ENCODE results near the gene TRRAP.
"Not testable (repeated sequence)": the region's sequence is repeated elsewhere in the genome, so short reads cannot be mapped to it uniquely, and the experiment has no call there.

The TRRAP gene

GRCh38 chr7:99046262-99046661 is 167.9 kb downstream of the TRRAP start:
- not testable (repeated sequence) for H3K4me2 ChIP-seq (ENCODE audit: insufficient read depth, low read length, poor library complexity, severe bottlenecking); H3K9ac ChIP-seq (ENCODE audit: low read depth, low read length, poor library complexity); H2BK12ac ChIP-seq (ENCODE audit: low read length); H4K91ac ChIP-seq (ENCODE audit: low read depth, low read length, poor library complexity); H3K27me3 ChIP-seq (ENCODE audit: control insufficient read depth in 3 of 3, insufficient read depth in 3 of 3, low read depth in 1 of 3, low read length in 3 of 3); H3K23ac ChIP-seq (ENCODE audit: low read depth, low read length, poor library complexity); H4K8ac ChIP-seq (ENCODE audit: low read depth, low read length); H2AK5ac ChIP-seq (ENCODE audit: low read depth, low read length); H3K18ac ChIP-seq (ENCODE audit: low read length); H3K4me1 ChIP-seq (ENCODE audit: control insufficient read depth in 2 of 2, insufficient read depth in 1 of 2, low read depth in 1 of 2, low read length in 2 of 2); H2BK5ac ChIP-seq (ENCODE audit: low read length); DNase-seq (ENCODE audit: low spot score); H2AFZ ChIP-seq (ENCODE audit: low read length); H3K79me1 ChIP-seq (ENCODE audit: low read depth, low read length); H3K4me3 ChIP-seq (ENCODE audit: low read length in 2 of 2); H2BK15ac ChIP-seq (ENCODE audit: low read length); H2BK120ac ChIP-seq (ENCODE audit: low read depth, low read length); H3K14ac ChIP-seq (ENCODE audit: low read length); H3K27ac ChIP-seq (replicated peaks; ENCODE audit: low read length); H3K4ac ChIP-seq (ENCODE audit: low read length); H3K9me3 ChIP-seq (replicated peaks in 1 of 2; ENCODE audit: control insufficient read depth in 2 of 2, insufficient read depth in 1 of 2, low read depth in 1 of 2, low read length in 2 of 2)
- H3K36me3 ChIP-seq (replicated peaks in 1 of 2; ENCODE audit: control insufficient read depth in 2 of 2, insufficient read depth in 2 of 2, low read length in 2 of 2) = peaks cover 42 to 96% of the 10 kb centered on the region in 2 donors
- no CpG with 5 or more reads among the region's 14 CpGs for WGBS, 2 donors (ENCODE audit: extremely low coverage in 2 of 2, insufficient read length in 2 of 2, insufficient replicate concordance in 1 of 2)

- H3K4me2 ChIP-seq (ENCODE audit: insufficient read depth, low read length, poor library complexity, severe bottlenecking) = no peak overlapping the region
- H3K9ac ChIP-seq (ENCODE audit: low read depth, low read length, poor library complexity) = no peak overlapping the region
- H3K27ac ChIP-seq (replicated peaks; ENCODE audit: low read length) = no peak overlapping the region
- no peak overlapping the region for H2BK12ac ChIP-seq (ENCODE audit: low read length)
- DNase-seq (ENCODE audit: low spot score) = no peak
- H3K27me3 ChIP-seq (ENCODE audit: control insufficient read depth in 3 of 3, insufficient read depth in 3 of 3, low read depth in 1 of 3, low read length in 3 of 3) = no peaks in the 10 kb centered on the region
- no peak overlapping the region for H2AK5ac ChIP-seq (ENCODE audit: low read depth, low read length)
- H3K36me3 ChIP-seq (replicated peaks in 1 of 2; ENCODE audit: control insufficient read depth in 2 of 2, insufficient read depth in 2 of 2, low read length in 2 of 2) = peaks cover 40 to 96% of the 10 kb centered on the region in 2 donors
- WGBS, 2 donors (ENCODE audit: extremely low coverage in 2 of 2, insufficient read length in 2 of 2, insufficient replicate concordance in 1 of 2) = no CpG with 5 or more reads among the region's 8 CpGs
- H2AFZ ChIP-seq (ENCODE audit: low read length) = no peak overlapping the region
- no peak overlapping the region for H4K8ac ChIP-seq (ENCODE audit: low read depth, low read length)
- H3K9me3 ChIP-seq (replicated peaks in 1 of 2; ENCODE audit: control insufficient read depth in 2 of 2, insufficient read depth in 1 of 2, low read depth in 1 of 2, low read length in 2 of 2) = no peaks in the 10 kb centered on the region
- peaks cover 1% of the 10 kb centered on the region for H3K79me1 ChIP-seq (ENCODE audit: low read depth, low read length)
- H3K14ac ChIP-seq (ENCODE audit: low read length) = no peak overlapping the region
- H2BK120ac ChIP-seq (ENCODE audit: low read depth, low read length) = no peak overlapping the region
- no peak overlapping the region for H2BK5ac ChIP-seq (ENCODE audit: low read length)
- no peak overlapping the region for H2BK15ac ChIP-seq (ENCODE audit: low read length)
- H4K91ac ChIP-seq (ENCODE audit: low read depth, low read length, poor library complexity) = no peak overlapping the region
- no peak overlapping the region for H3K23ac ChIP-seq (ENCODE audit: low read depth, low read length, poor library complexity)
- no peak overlapping the region for H3K18ac ChIP-seq (ENCODE audit: low read length)
- H3K4me3 ChIP-seq (ENCODE audit: low read length in 2 of 2) = no peak overlapping the region
- H3K4ac ChIP-seq (ENCODE audit: low read length) = no peak overlapping the region
- H3K4me1 ChIP-seq (ENCODE audit: control insufficient read depth in 2 of 2, insufficient read depth in 1 of 2, low read depth in 1 of 2, low read length in 2 of 2) = no peaks in the 10 kb centered on the region
Measured at GRCh38 chr7:99046722-99047121, 168.4 kb downstream of the TRRAP start.

- Histone ChIP-seq H3K9me3 (replicated peaks in 1 of 2; ENCODE audit: control insufficient read depth in 2 of 2, insufficient read depth in 1 of 2, low read depth in 1 of 2, low read length in 2 of 2) (no peaks in the 10 kb centered on the region), H3K23ac (ENCODE audit: low read depth, low read length, poor library complexity) (no peak overlapping the region), H3K4me2 (ENCODE audit: insufficient read depth, low read length, poor library complexity, severe bottlenecking) (no peak overlapping the region), H2BK12ac (ENCODE audit: low read length) (no peak overlapping the region), H2BK120ac (ENCODE audit: low read depth, low read length) (no peak overlapping the region), H3K4me3 (ENCODE audit: low read length in 2 of 2) (no peak overlapping the region), H3K36me3 (replicated peaks in 1 of 2; ENCODE audit: control insufficient read depth in 2 of 2, insufficient read depth in 2 of 2, low read length in 2 of 2) (peaks cover 47 to 96% of the 10 kb centered on the region in 2 donors), H3K27me3 (ENCODE audit: control insufficient read depth in 3 of 3, insufficient read depth in 3 of 3, low read depth in 1 of 3, low read length in 3 of 3) (no peaks in the 10 kb centered on the region), H3K4ac (ENCODE audit: low read length) (no peak overlapping the region), H2BK5ac (ENCODE audit: low read length) (no peak overlapping the region), H2AK5ac (ENCODE audit: low read depth, low read length) (no peak overlapping the region), H3K9ac (ENCODE audit: low read depth, low read length, poor library complexity) (peak overlapping the region; percentile 21), H3K14ac (ENCODE audit: low read length) (no peak overlapping the region), H3K18ac (ENCODE audit: low read length) (no peak overlapping the region), H3K79me1 (ENCODE audit: low read depth, low read length) (peaks cover 1% of the 10 kb centered on the region), H4K8ac (ENCODE audit: low read depth, low read length) (no peak overlapping the region), H3K27ac (replicated peaks; ENCODE audit: low read length) (no peak overlapping the region), H2BK15ac (ENCODE audit: low read length) (no peak overlapping the region), H2AFZ (ENCODE audit: low read length) (no peak overlapping the region), H3K4me1 (ENCODE audit: control insufficient read depth in 2 of 2, insufficient read depth in 1 of 2, low read depth in 1 of 2, low read length in 2 of 2) (no peaks in the 10 kb centered on the region), H4K91ac (ENCODE audit: low read depth, low read length, poor library complexity) (no peak overlapping the region)
- no CpG with 5 or more reads among the region's 15 CpGs for WGBS, 2 donors (ENCODE audit: extremely low coverage in 2 of 2, insufficient read length in 2 of 2, insufficient replicate concordance in 1 of 2)
- DNase-seq (ENCODE audit: low spot score) = no peak
Measured at GRCh38 chr7:99047526-99048077, 169.3 kb downstream of the TRRAP start.

GRCh38 chr7:99050971-99051370 is 172.6 kb downstream of the TRRAP start:
- H3K23ac ChIP-seq (ENCODE audit: low read depth, low read length, poor library complexity) = no peak overlapping the region
- no peak overlapping the region for H3K9ac ChIP-seq (ENCODE audit: low read depth, low read length, poor library complexity)
- no peak overlapping the region for H2BK120ac ChIP-seq (ENCODE audit: low read depth, low read length)
- H3K9me3 ChIP-seq (replicated peaks in 1 of 2; ENCODE audit: control insufficient read depth in 2 of 2, insufficient read depth in 1 of 2, low read depth in 1 of 2, low read length in 2 of 2) = no peaks in the 10 kb centered on the region
- no peak overlapping the region for H3K4me3 ChIP-seq (ENCODE audit: low read length in 2 of 2)
- H2BK15ac ChIP-seq (ENCODE audit: low read length) = no peak overlapping the region
- H3K27ac ChIP-seq (replicated peaks; ENCODE audit: low read length) = no peak overlapping the region
- H3K36me3 ChIP-seq (replicated peaks in 1 of 2; ENCODE audit: control insufficient read depth in 2 of 2, insufficient read depth in 2 of 2, low read length in 2 of 2) = peaks cover 45 to 92% of the 10 kb centered on the region in 2 donors
- H3K27me3 ChIP-seq (ENCODE audit: control insufficient read depth in 3 of 3, insufficient read depth in 3 of 3, low read depth in 1 of 3, low read length in 3 of 3) = no peaks in the 10 kb centered on the region
- no peak overlapping the region for H3K4ac ChIP-seq (ENCODE audit: low read length)
- no peak overlapping the region for H2BK5ac ChIP-seq (ENCODE audit: low read length)
- H2AFZ ChIP-seq (ENCODE audit: low read length) = no peak overlapping the region
- no peak overlapping the region for H2AK5ac ChIP-seq (ENCODE audit: low read depth, low read length)
- H3K18ac ChIP-seq (ENCODE audit: low read length) = no peak overlapping the region
- H4K91ac ChIP-seq (ENCODE audit: low read depth, low read length, poor library complexity) = no peak overlapping the region
- WGBS, 2 donors (ENCODE audit: extremely low coverage in 2 of 2, insufficient read length in 2 of 2, insufficient replicate concordance in 1 of 2) = no CpG with 5 or more reads among the region's 2 CpGs
- H3K4me1 ChIP-seq (ENCODE audit: control insufficient read depth in 2 of 2, insufficient read depth in 1 of 2, low read depth in 1 of 2, low read length in 2 of 2) = no peaks in the 10 kb centered on the region
- H3K79me1 ChIP-seq (ENCODE audit: low read depth, low read length) = peaks cover 1% of the 10 kb centered on the region
- no peak overlapping the region for H3K4me2 ChIP-seq (ENCODE audit: insufficient read depth, low read length, poor library complexity, severe bottlenecking)
- DNase-seq (ENCODE audit: low spot score) = no peak
- no peak overlapping the region for H2BK12ac ChIP-seq (ENCODE audit: low read length)
- no peak overlapping the region for H4K8ac ChIP-seq (ENCODE audit: low read depth, low read length)
- H3K14ac ChIP-seq (ENCODE audit: low read length) = no peak overlapping the region
